Skeletal muscle satellite cell (primary cell): ENCODE data around the gene MOB3B.
"Not testable (repeated sequence)": the region's sequence is repeated elsewhere in the genome, so short reads cannot be mapped to it uniquely, and the experiment has no call there.

ENCODE experiments used
- H3K27me3 ChIP-seq: 2 replicates; pipeline ENCODE4 v1.7.0; 2013; ENCODE audit warnings: low read length; ENCODE audit not compliant: control insufficient read depth, insufficient read depth
- H3K36me3 ChIP-seq: 2 replicates; pipeline ENCODE4 v1.7.0; 2013; ENCODE audit warnings: mild to moderate bottlenecking, control low read depth, low read length; ENCODE audit not compliant: insufficient read depth
- H3K4me1 ChIP-seq: 2 replicates; pipeline ENCODE4 v1.7.0; 2013; ENCODE audit warnings: low read length; ENCODE audit not compliant: control insufficient read depth, insufficient read depth
- H3K4me2 ChIP-seq: 2 replicates; pipeline ENCODE4 v1.7.0; 2013; ENCODE audit warnings: mild to moderate bottlenecking, low read length
- H3K4me3 ChIP-seq: 2 replicates; pipeline ENCODE4 v1.7.0; 2013; ENCODE audit warnings: low read length
- H3K9ac ChIP-seq: 2 replicates; pipeline ENCODE4 v1.7.0; 2013; ENCODE audit warnings: mild to moderate bottlenecking, low read depth, low read length, moderate library complexity
- H3K9me3 ChIP-seq: replicated peaks from 2 replicates; pipeline ENCODE4 v1.7.0; 2013; ENCODE audit warnings: mild to moderate bottlenecking, control low read depth, low read length

MOB3B gene

GRCh38 chr9:27428551-27428950, 101.1 kb downstream of the MOB3B start:
- Histone ChIP-seq H3K4me2 (no peak overlapping the region), H3K27me3 (no peaks in the 10 kb centered on the region), H3K9me3 (no peaks in the 10 kb centered on the region), H3K36me3 (no peaks in the 10 kb centered on the region), H3K9ac (no peak overlapping the region), H3K4me1 (no peaks in the 10 kb centered on the region), H3K4me3 (no peak overlapping the region)

DNA sequence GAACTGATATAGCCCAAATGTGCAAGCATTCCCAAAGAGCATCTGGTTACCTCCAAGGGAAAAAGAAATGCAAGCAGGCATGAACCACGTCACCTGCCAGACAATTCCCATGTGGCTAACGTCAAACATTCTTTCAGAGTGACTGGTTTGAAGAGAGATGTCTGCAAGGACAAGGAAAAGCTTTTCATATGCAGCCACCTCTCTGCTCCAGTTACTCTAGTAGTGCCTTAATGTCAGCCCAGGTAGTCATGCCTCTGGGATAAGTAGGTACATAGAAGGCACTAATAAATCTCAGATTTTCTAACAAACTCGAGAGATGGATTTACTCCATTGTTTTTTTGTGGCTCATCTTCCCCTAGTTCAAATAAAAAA, 102.4 kb downstream of the MOB3B start:
- H3K9ac ChIP-seq = no peak overlapping the region
- H3K4me2 ChIP-seq = no peak overlapping the region
- no peaks in the 10 kb centered on the region for H3K4me1 ChIP-seq
- H3K36me3 ChIP-seq = no peaks in the 10 kb centered on the region
- H3K9me3 ChIP-seq = no peaks in the 10 kb centered on the region
- no peaks in the 10 kb centered on the region for H3K27me3 ChIP-seq
- H3K4me3 ChIP-seq = no peak overlapping the region

- H3K9ac ChIP-seq = no peak overlapping the region
- H3K9me3 ChIP-seq = no peaks in the 10 kb centered on the region
These were observed 102.9 kb downstream of the MOB3B start for GRCh38 chr9:27426511-27427271.

DNA sequence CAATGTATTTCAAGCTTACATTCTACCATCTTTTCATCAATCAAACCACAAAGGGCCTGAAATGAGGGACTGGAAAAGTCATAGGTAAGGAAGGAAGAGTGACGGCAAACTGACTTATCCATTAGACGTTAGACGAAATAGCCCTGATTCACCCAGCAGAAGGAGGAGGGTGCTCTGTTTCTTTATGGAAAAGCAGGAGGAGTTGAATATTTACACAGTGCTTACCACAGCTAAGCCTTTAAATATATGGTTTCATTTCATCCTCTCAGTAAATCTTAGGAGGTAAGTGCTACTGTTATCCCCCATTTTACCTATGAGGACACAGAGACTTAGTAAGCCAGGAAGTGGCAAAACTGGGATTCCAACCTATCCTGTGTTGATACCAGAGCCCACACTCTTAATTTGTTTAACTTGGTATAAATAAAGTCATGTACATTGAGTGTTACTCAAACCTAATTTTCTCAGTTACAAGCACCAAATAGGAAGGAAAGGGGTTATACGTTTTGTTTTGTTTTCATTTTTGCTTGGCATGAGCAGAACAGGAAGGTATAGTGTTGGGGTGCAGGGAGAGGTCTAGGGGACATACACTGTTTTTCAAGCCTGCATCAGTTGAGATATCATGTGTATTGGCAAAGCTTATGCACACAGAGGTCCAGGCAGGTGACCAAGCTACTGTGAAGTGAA, 103.6 kb downstream of the MOB3B start:
- Histone ChIP-seq H3K9me3 (no peaks in the 10 kb centered on the region), H3K4me1 (no peaks in the 10 kb centered on the region), H3K36me3 (no peaks in the 10 kb centered on the region), H3K27me3 (no peaks in the 10 kb centered on the region), H3K4me2 (no peak overlapping the region), H3K9ac (no peak overlapping the region), H3K4me3 (no peak overlapping the region)

More at GRCh38 chr9:27426511-27427271, 102.9 kb downstream of the MOB3B start:
- no peaks in the 10 kb centered on the region for H3K4me1 ChIP-seq
- no peaks in the 10 kb centered on the region for H3K27me3 ChIP-seq
- no peak overlapping the region for H3K4me3 ChIP-seq
- H3K4me2 ChIP-seq = no peak overlapping the region
- no peaks in the 10 kb centered on the region for H3K36me3 ChIP-seq

DNA sequence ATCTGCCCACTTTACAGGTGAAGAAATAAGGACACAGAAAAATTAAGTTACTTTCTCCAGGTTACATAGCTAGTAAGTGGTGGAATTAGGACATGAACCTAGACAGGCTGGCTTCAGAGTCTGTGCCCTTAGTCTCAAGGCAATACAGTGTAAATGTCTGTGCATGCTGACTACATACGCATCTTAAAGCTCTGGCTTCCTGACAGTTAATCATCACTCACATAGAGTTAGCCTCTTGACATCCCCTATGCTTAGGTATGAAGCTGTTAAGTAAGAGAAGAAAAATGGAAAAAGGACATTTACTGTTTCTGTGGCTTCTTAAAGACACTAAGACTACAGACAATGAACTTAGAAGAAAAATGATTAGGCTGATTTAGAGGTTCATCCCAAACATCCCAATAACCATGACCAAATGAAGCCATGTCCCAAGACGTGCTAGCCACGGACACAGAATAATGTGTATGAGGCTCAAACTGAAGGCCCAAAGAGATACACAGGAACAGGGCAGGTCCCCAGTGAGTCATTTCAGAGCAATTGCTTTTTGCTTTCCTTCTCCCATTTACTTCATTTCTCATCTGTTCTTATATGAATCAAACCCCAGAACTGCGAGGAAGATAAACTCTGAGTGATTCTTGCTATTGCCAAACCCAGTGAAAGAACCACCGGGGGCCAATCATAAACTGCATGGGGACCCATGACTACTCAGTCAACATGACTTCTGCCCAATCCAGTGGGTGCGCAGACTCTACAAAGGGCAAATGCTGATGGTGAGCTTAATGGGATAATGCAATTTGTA, 105.5 kb downstream of the MOB3B start:
- H3K36me3 ChIP-seq = no peaks in the 10 kb centered on the region
- H3K27me3 ChIP-seq = no peaks in the 10 kb centered on the region
- H3K4me2 ChIP-seq = no peak overlapping the region
- H3K4me1 ChIP-seq = no peaks in the 10 kb centered on the region
- H3K4me3 ChIP-seq = no peak overlapping the region
- no peaks in the 10 kb centered on the region for H3K9me3 ChIP-seq
- no peak overlapping the region for H3K9ac ChIP-seq

GRCh38 chr9:27422279-27422834, 107.3 kb downstream of the MOB3B start:
- no peak overlapping the region for H3K9ac ChIP-seq

GRCh38 chr9:27421577-27421976, 108.0 kb downstream of the MOB3B start:
- Histone ChIP-seq H3K4me2 (no peak overlapping the region), H3K9ac (no peak overlapping the region), H3K9me3 (no peaks in the 10 kb centered on the region), H3K36me3 (no peaks in the 10 kb centered on the region), H3K4me1 (no peaks in the 10 kb centered on the region), H3K27me3 (no peaks in the 10 kb centered on the region), H3K4me3 (no peak overlapping the region)

More at GRCh38 chr9:27422279-27422834, 107.3 kb downstream of the MOB3B start:
- Histone ChIP-seq H3K9me3 (no peaks in the 10 kb centered on the region), H3K4me3 (no peak overlapping the region), H3K27me3 (no peaks in the 10 kb centered on the region), H3K4me2 (no peak overlapping the region), H3K36me3 (no peaks in the 10 kb centered on the region), H3K4me1 (no peaks in the 10 kb centered on the region)

DNA sequence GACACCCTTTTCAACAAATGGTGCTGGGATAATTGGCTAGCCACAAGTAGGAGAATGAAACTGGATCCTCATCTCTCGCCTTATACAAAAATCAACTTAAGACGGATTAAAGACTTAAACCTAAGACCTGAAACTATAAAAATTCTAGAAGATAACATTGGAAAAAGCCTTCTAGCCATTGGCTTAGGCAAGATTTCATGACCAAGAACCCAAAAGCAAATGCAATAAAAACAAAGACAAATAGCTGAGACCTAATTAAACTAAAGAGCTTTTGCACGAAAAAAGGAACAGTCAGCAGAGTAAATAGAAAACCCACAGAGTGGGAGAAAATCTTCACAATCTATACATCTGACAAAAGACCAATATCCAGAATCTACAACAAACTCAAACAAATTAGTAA, 110.1 kb downstream of the MOB3B start:
- H3K4me1 ChIP-seq, H3K4me3 ChIP-seq, H3K9me3 ChIP-seq, H3K27me3 ChIP-seq, H3K9ac ChIP-seq, H3K4me2 ChIP-seq, H3K36me3 ChIP-seq: not testable (repeated sequence)

GRCh38 chr9:27414220-27414761, 115.3 kb downstream of the MOB3B start:
- H3K4me3 ChIP-seq = no peak overlapping the region
- H3K9ac ChIP-seq = no peak overlapping the region
- no peaks in the 10 kb centered on the region for H3K36me3 ChIP-seq

GRCh38 chr9:27413511-27414219, 115.9 kb downstream of the MOB3B start:
- Histone ChIP-seq H3K27me3 (peaks cover 4% of the 10 kb centered on the region), H3K4me3 (no peak overlapping the region), H3K9me3 (no peaks in the 10 kb centered on the region), H3K36me3 (no peaks in the 10 kb centered on the region), H3K4me1 (no peaks in the 10 kb centered on the region), H3K4me2 (no peak overlapping the region), H3K9ac (no peak overlapping the region)

More at GRCh38 chr9:27414220-27414761, 115.3 kb downstream of the MOB3B start:
- no peak overlapping the region for H3K4me2 ChIP-seq
- no peaks in the 10 kb centered on the region for H3K9me3 ChIP-seq
- peaks cover 4% of the 10 kb centered on the region for H3K27me3 ChIP-seq
- no peaks in the 10 kb centered on the region for H3K4me1 ChIP-seq
